Measurements from ENCODE around the gene ISOC2.

DNA sequence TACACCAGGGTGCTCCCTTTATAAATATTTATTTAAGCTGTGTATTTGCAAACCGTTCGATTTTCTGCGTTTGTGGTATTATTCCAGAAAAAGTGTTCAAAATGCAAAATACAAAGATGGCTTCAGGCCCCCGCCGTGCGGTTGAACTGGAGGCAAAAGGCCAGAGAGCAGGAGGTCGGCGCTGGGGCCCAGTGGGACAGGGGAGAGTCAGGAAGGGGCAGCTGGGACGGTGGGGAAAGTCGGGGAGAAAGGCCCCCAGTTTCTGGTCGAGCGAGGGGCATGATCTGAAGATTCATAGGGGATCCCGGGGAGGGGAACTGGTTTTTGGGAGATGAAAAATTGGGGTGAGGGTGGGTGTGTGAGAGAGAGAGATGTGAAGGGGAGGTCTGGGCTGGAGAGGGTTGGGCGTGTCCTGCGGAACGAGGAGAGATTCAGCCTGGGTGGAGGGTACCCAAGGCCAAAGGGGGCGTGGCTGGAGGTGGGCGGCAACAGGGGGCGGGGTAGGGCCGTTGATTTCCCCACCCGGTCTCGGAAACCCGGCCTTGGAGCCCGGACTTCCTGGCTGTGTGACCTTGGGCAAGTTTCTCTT, 678 bp downstream of the ISOC2 start:
- TF ChIP-seq, protein P1, sequence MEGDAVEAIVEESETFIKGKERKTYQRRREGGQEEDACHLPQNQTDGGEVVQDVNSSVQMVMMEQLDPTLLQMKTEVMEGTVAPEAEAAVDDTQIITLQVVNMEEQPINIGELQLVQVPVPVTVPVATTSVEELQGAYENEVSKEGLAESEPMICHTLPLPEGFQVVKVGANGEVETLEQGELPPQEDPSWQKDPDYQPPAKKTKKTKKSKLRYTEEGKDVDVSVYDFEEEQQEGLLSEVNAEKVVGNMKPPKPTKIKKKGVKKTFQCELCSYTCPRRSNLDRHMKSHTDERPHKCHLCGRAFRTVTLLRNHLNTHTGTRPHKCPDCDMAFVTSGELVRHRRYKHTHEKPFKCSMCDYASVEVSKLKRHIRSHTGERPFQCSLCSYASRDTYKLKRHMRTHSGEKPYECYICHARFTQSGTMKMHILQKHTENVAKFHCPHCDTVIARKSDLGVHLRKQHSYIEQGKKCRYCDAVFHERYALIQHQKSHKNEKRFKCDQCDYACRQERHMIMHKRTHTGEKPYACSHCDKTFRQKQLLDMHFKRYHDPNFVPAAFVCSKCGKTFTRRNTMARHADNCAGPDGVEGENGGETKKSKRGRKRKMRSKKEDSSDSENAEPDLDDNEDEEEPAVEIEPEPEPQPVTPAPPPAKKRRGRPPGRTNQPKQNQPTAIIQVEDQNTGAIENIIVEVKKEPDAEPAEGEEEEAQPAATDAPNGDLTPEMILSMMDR (IDR thresholded peaks at IDR 0.05; ENCODE audit: insufficient read depth, low read length, poor library complexity, severe bottlenecking): no peak
- TF ChIP-seq EZH2phosphoT487 (conservative IDR thresholded peaks at IDR 0.05; ENCODE audit: low read length): no peak

Data from SU-DHL-6 (cell line).